Heart left ventricle (tissue), 16 donors: Measurements from ENCODE around the gene ALDH3B2. TPM values are rescaled to one million over a fixed set of nuclear protein-coding genes. Genes with fewer than 3 reads are reported as not detected.

Experiments
- ATAC-seq, 4 donors: fragments of 200-7000 bp; cut with Tn5 transposase; one replicate each; pipeline ENCODE4 v1.9.1; 2020 to 2022; ENCODE audit warnings: moderate library complexity in 4 of 4, mild to moderate bottlenecking in 3 of 4, moderate number of reproducible peaks in 1 of 4
- DNase-seq, 5 donors: peaks; one replicate each; pipeline ENCODE4 v3.0.0-alpha.2; 2020
- H3K27ac ChIP-seq, 12 donors: fragments of 200-600 bp; sonication (generic) in 4 of 12; one replicate each; pipeline versions ENCODE4 v1.5.0 to v1.8.0; 2016 to 2022; ENCODE audit warnings: mild to moderate bottlenecking in 2 of 12
- H3K27me3 ChIP-seq, 9 donors: fragments of 200-600 bp; sonication (generic) in 2 of 9; one replicate each; pipeline versions ENCODE4 v1.5.1 to v1.8.0; 2016 to 2022; ENCODE audit warnings: mild to moderate bottlenecking in 3 of 9
- H3K36me3 ChIP-seq, 9 donors: fragments of 200-600 bp; sonication (generic) in 2 of 9; one replicate each; pipeline versions ENCODE4 v1.5.0 to v1.8.0; 2018 to 2022; ENCODE audit warnings: mild to moderate bottlenecking in 2 of 9
- H3K4me1 ChIP-seq, 12 donors: fragments of 200-600 bp; sonication (generic) in 4 of 12; one replicate each; pipeline versions ENCODE4 v1.5.0 to v1.8.0; 2016 to 2022; ENCODE audit warnings: mild to moderate bottlenecking in 3 of 12
- H3K4me3 ChIP-seq, 12 donors: fragments of 200-600 bp; sonication (generic) in 4 of 12; one replicate each; pipeline versions ENCODE4 v1.5.0 to v1.8.0; 2017 to 2022; ENCODE audit warnings: mild to moderate bottlenecking in 9 of 12, moderate library complexity in 4 of 12
- H3K9me3 ChIP-seq, 12 donors: fragments of 200-600 bp; sonication (generic) in 4 of 12; one replicate each; pipeline versions ENCODE4 v1.5.0 to v1.8.0; 2016 to 2022; ENCODE audit warnings: mild to moderate bottlenecking in 1 of 12
- CTCF ChIP-seq, 12 donors: fragments of 200-600 bp; sonication (generic) in 4 of 12; IDR thresholded peaks; one replicate each; pipeline versions ENCODE4 v1.5.0 to v1.8.0; 2018 to 2022; ENCODE audit warnings: antibody characterized with exemption in 12 of 12, mild to moderate bottlenecking in 5 of 12
- POLR2A ChIP-seq, 2 donors: fragments of 450-650 bp; IDR thresholded peaks; one replicate each; pipeline ENCODE4 v1.6.1; 2017; ENCODE audit warnings: antibody characterized with exemption in 2 of 2, mild to moderate bottlenecking in 2 of 2, moderate library complexity in 2 of 2
- WGBS, 4 donors: extraction: QIAGEN DNeasy Blood & Tissue Kit in 2 of 4; methylation state at CpG; one replicate each; pipeline versions ENCODE4 v1.1.5 to v1.1.7; 2013 to 2018; 5-methylcytosine and 5-hydroxymethylcytosine counted together
- intact Hi-C, 10 donors: fragments of 100-400 bp; cut with DNase I; formaldehyde crosslinking; loops; one replicate each; pipeline versions ENCODE4 v1.11.1 to v1.14.2; 2022
- polyA plus RNA-seq, 2 donors: library from polyadenylated mRNA; stranded (reverse); fragments of 200-250 nt; gene quantifications; one replicate each; pipeline ENCODE4 v1.2.3, GENCODE V29; 2013
- total RNA-seq, 9 donors: library from RNA; depleted of rRNA in 2 of 9; stranded (reverse); fragments of >200 nt in 2 of 9; fragmentation: NEBNext Ultra II Directional in 3 of 9; extraction: Animal tissue kit (Norgen Biotek cat#: 25700) in 3 of 9; gene quantifications; one replicate each; pipeline versions ENCODE4 v1.1.0 to v1.2.4, GENCODE V29; 2016 to 2023
- donor health status: ischemic (EF 13 %, LVEDD 7.1; RV severe dilation, severe dysfunction).
- donor health status: healthy with polysubstance abuse.
- donor health status: DM: no; HTN: yes; CAD: no.
- donor health status: DM: no; HTN: no; CAD: no.
- donor health status: ischemic (EF 25% LVEDD 6.9; RV normal size, moderate dysfunction).
- donor health status: ischemic (EF 25% LVEDD 5.7; RV mildly dilated, moderate dysfunction).
- donor health status: healthy.
- donor health status: DM: yes; HTN: yes; CAD: no.
- donor health status: ischemic (EF 35%, LVEDD 5.7; RV mildly dilated, moderate dysfunction).
- donor health status: nonischemic (EF 11% LVEDD 7.7; RV severe dilation, severe dysfunction).
- donor health status: DM: yes; HTN: yes; CAD: no.
- donor health status: PGD.
- donor health status: ischemic (EF 29% LVEDD 5.4; RV normal size, mild dysfunction).
- donor health status: nonischemic (EF 23%, LVEDD 6.1; RV moderate dilation, normal function).

ALDH3B2 gene
- total and polyA plus RNA-seq, 11 donors, result not detected

DNA sequence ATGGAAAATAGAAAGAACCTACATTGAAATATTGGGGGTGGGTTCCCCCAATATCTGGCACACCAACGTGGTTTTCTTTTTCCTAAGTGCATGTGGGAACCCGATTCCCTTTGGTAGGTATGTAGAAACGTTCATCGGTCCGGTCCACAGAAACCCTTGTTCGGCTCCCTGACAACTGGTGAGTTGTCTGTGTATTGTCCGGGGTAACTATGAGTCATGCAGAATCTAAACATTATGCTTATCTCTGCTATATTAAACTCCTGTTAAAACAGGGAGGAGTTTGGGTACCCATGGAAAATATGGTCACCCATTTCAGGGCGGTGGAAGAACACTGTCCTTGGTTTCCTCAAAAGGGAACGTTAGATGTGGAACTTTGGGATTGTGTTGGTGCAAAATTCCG is 25.1 kb upstream of the ALDH3B2 start:
- 72 to 81% (median 76%) methylated on average over 10 of the region's 10 CpGs for WGBS, 4 donors
- no peak for ATAC-seq
- TF ChIP-seq CTCF (IDR thresholded peaks at IDR 0.05), result no peak
- TF ChIP-seq POLR2A (IDR thresholded peaks at IDR 0.05), result no peak
- H3K4me1 ChIP-seq, result no peaks in the 10 kb centered on the region
- no peak for DNase-seq
- H3K27me3 ChIP-seq, result peaks cover 0 to 11% (median 0%) of the 10 kb centered on the region in 9 donors
- H3K9me3 ChIP-seq, result no peaks in the 10 kb centered on the region
- H3K36me3 ChIP-seq, result no peaks in the 10 kb centered on the region
- no peak overlapping the region for H3K4me3 ChIP-seq
- intact Hi-C loops, result no loop called here
- no peak overlapping the region for H3K27ac ChIP-seq

DNA sequence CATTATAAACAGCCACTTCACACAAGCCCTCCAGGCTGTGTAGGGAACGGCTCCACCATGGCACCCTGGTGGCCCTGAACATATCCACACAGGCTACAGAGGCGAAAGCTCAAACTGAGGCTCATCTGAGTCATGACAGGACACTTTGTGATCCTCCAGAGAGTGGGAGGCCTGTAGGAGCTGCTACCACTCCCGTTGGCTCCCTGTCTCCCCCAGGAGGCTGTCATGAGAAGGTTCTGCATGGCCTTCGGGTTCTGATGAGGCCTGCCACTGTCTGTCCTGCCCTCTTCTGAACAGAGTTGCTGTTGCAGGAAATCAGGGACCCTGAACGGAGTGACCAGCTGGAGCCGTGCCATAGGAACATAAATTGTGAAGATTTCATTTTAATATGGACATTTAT is 23.8 kb upstream of the ALDH3B2 start:
- intact Hi-C loops, result no loop called here
- Histone ChIP-seq H3K27ac (no peak overlapping the region), H3K36me3 (no peaks in the 10 kb centered on the region), H3K27me3 (peaks cover 0 to 11% (median 0%) of the 10 kb centered on the region in 9 donors), H3K4me3 (no peak overlapping the region), H3K4me1 (no peaks in the 10 kb centered on the region), H3K9me3 (no peaks in the 10 kb centered on the region)
- no peak for DNase-seq
- TF ChIP-seq POLR2A (IDR thresholded peaks at IDR 0.05) (no peak), CTCF (IDR thresholded peaks at IDR 0.05) (no peak)
- 75 to 82% (median 78%) methylated on average over 6 of the region's 6 CpGs for WGBS, 4 donors
- ATAC-seq, result no peak

DNA sequence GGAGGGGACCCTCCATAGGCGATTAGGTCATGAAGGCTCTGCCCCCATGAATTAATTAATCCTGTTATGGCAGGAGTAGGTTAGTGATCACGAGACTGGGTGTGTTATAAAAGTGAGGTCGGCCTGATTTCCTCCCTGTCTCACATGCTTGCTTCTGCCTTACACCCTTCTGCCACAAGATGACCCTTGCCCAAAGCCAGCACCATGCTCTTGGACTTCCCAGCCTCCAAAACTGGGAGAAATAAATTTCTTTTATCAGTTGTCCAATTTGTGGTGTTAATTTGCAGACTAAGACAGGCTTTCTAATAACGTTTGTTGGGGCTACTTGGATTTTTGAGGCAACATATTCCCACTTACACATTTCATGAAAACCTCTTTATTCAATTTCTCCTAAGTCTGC is 23.4 kb upstream of the ALDH3B2 start:
- 84 to 94% (median 87%) methylated on average over 4 of the region's 4 CpGs for WGBS, 4 donors
- Histone ChIP-seq H3K4me1 (no peaks in the 10 kb centered on the region), H3K27me3 (peaks cover 0 to 11% (median 0%) of the 10 kb centered on the region in 9 donors), H3K36me3 (no peaks in the 10 kb centered on the region), H3K27ac (no peak overlapping the region), H3K4me3 (no peak overlapping the region), H3K9me3 (no peaks in the 10 kb centered on the region)
- TF ChIP-seq POLR2A (IDR thresholded peaks at IDR 0.05) (no peak), CTCF (IDR thresholded peaks at IDR 0.05) (no peak)
- intact Hi-C loops, result no loop called here
- ATAC-seq (no peak), DNase-seq (no peak)

GRCh38 chr11:67696998-67697397 is 22.6 kb upstream of the ALDH3B2 start:
- Histone ChIP-seq H3K4me3 (no peak overlapping the region), H3K4me1 (no peaks in the 10 kb centered on the region), H3K27ac (no peak overlapping the region), H3K9me3 (no peaks in the 10 kb centered on the region), H3K36me3 (no peaks in the 10 kb centered on the region), H3K27me3 (peaks cover 0 to 11% (median 0%) of the 10 kb centered on the region in 9 donors)
- WGBS, 4 donors, result 85 to 91% (median 89%) methylated on average over 4 to 7 of the region's 7 CpGs
- DNase-seq, result no peak
- ATAC-seq, result no peak
- intact Hi-C loops, result no loop called here
- TF ChIP-seq POLR2A (IDR thresholded peaks at IDR 0.05) (no peak), CTCF (IDR thresholded peaks at IDR 0.05) (no peak)
